ENCODE results near the gene CTAG1A.
"Not testable (repeated sequence)": the region's sequence is repeated elsewhere in the genome, so short reads cannot be mapped to it uniquely, and the experiment has no call there.

CTAG1A gene

GRCh38 chrX:154584585-154585183 lies at the start of gene CTAG1A:
TSS of gene CTAG1A (plus strand) at chrX:154585133. CDS start at chrX:154585207, 74 bp downstream.
- DNase-seq (ENCODE audit: low spot score): not testable (repeated sequence)

- DNase-seq (ENCODE audit: low spot score): no peak
Measured at GRCh38 chrX:154535892-154536291, 49.0 kb upstream of the CTAG1A start.

GRCh38 chrX:154539077-154539476 lies 45.9 kb upstream of the CTAG1A start:
- no peak for DNase-seq (ENCODE audit: low spot score)

- not testable (repeated sequence) for DNase-seq (ENCODE audit: low spot score)
Measured at GRCh38 chrX:154540365-154540764, 44.6 kb upstream of the CTAG1A start.

GRCh38 chrX:154540897-154541535 lies 43.9 kb upstream of the CTAG1A start:
- DNase-seq (ENCODE audit: low spot score): no peak

- no peak for DNase-seq (ENCODE audit: low spot score)
Measured at GRCh38 chrX:154541589-154541895, 43.4 kb upstream of the CTAG1A start.

- peak; percentile 80 for DNase-seq (ENCODE audit: low spot score)
Measured at GRCh38 chrX:154541896-154542722, 42.8 kb upstream of the CTAG1A start.

- DNase-seq (ENCODE audit: low spot score): no peak
Measured at GRCh38 chrX:154542723-154543424, 42.1 kb upstream of the CTAG1A start.

GRCh38 chrX:154545673-154546274 lies 39.2 kb upstream of the CTAG1A start:
- DNase-seq (ENCODE audit: low spot score): no peak

GRCh38 chrX:154546354-154547244 lies 38.3 kb upstream of the CTAG1A start, which contains the start of gene G6PD:
TSS of gene G6PD (minus strand) at chrX:154546846. CDS start at chrX:154546155, 691 bp downstream.
- peak; percentile 95 for DNase-seq (ENCODE audit: low spot score)

GRCh38 chrX:154547245-154548027 lies 37.5 kb upstream of the CTAG1A start, which contains the start of gene IKBKG:
TSS of gene IKBKG (plus strand) at chrX:154547620. CDS start at chrX:154552003, 4,383 bp downstream.
- peak; percentile 94 for DNase-seq (ENCODE audit: low spot score)

- no peak for DNase-seq (ENCODE audit: low spot score)
Measured at GRCh38 chrX:154548028-154548316, 37.0 kb upstream of the CTAG1A start.

- no peak for DNase-seq (ENCODE audit: low spot score)
Measured at GRCh38 chrX:154549766-154550165, 35.2 kb upstream of the CTAG1A start.

- DNase-seq (ENCODE audit: low spot score): not testable (repeated sequence)
Measured at GRCh38 chrX:154552112-154552806, 32.7 kb upstream of the CTAG1A start.

- DNase-seq (ENCODE audit: low spot score): not testable (repeated sequence)
Measured at GRCh38 chrX:154558060-154558690, 26.8 kb upstream of the CTAG1A start.

GRCh38 chrX:154558896-154559295 lies 26.0 kb upstream of the CTAG1A start:
- DNase-seq (ENCODE audit: low spot score): not testable (repeated sequence)

GRCh38 chrX:154560326-154560725 lies 24.6 kb upstream of the CTAG1A start:
- not testable (repeated sequence) for DNase-seq (ENCODE audit: low spot score)

- DNase-seq (ENCODE audit: low spot score): not testable (repeated sequence)
Measured at GRCh38 chrX:154562295-154562694, 22.6 kb upstream of the CTAG1A start.

- DNase-seq (ENCODE audit: low spot score): not testable (repeated sequence)
Measured at GRCh38 chrX:154570361-154570760, 14.6 kb upstream of the CTAG1A start.
